OCI-LY1 (cell line): ENCODE measurements around the gene KCNK4.

Experiments
- H2AFZ ChIP-seq: fragments of 200-600 bp; sonication (generic), shearing (Covaris generic); 2 replicates; pipeline ENCODE4 v1.6.0; 2014; ENCODE audit warnings: antibody characterized with exemption, mild to moderate bottlenecking, low read length
- H3F3A ChIP-seq: fragments of 200-600 bp; sonication (generic), shearing (Covaris generic); 2 replicates; pipeline ENCODE4 v1.6.0; 2014; ENCODE audit warnings: mild to moderate bottlenecking, antibody characterized with exemption, low read length, moderate library complexity; ENCODE audit not compliant: insufficient read depth
- H3K27ac ChIP-seq: fragments of 200-600 bp; sonication (generic); 2 replicates; pipeline ENCODE4 v1.5.1; 2014; ENCODE audit warnings: low read length, mixed run types, mild to moderate bottlenecking, low read depth; ENCODE audit not compliant: poor library complexity, severe bottlenecking
- H3K27me3 ChIP-seq: fragments of 200-600 bp; sonication (generic); 2 replicates; pipeline ENCODE4 v1.6.0; 2014; ENCODE audit warnings: antibody characterized with exemption, mild to moderate bottlenecking, low read length, moderate library complexity; ENCODE audit not compliant: insufficient read depth
- H3K36me3 ChIP-seq: fragments of 200-600 bp; sonication (generic); 2 replicates; pipeline ENCODE4 v1.6.1; 2014; ENCODE audit warnings: mild to moderate bottlenecking, antibody characterized with exemption, low read length, moderate library complexity, mixed read lengths; ENCODE audit not compliant: insufficient read depth
- H3K4me1 ChIP-seq: fragments of 200-600 bp; sonication (generic); 2 replicates; pipeline ENCODE4 v1.5.1; 2014; ENCODE audit warnings: mild to moderate bottlenecking, low read length, moderate library complexity; ENCODE audit not compliant: insufficient read depth, severe bottlenecking
- H3K4me2 ChIP-seq: fragments of 200-600 bp; sonication (generic), shearing (Covaris generic); 2 replicates; pipeline ENCODE4 v1.6.1; 2014; ENCODE audit warnings: low read length
- H3K4me3 ChIP-seq: fragments of 200-600 bp; sonication (generic); 2 replicates; pipeline ENCODE4 v1.5.1; 2014; ENCODE audit warnings: low read length, low read depth, mild to moderate bottlenecking, mixed read lengths; ENCODE audit not compliant: poor library complexity, severe bottlenecking
- H3K79me2 ChIP-seq: fragments of 200-600 bp; shearing (Covaris generic); 2 replicates; pipeline ENCODE4 v1.6.1; 2016; ENCODE audit warnings: mixed run types, low read length, mixed read lengths; ENCODE audit not compliant: insufficient read depth
- H3K9ac ChIP-seq: fragments of 200-600 bp; sonication (generic), shearing (Covaris generic); 2 replicates; pipeline ENCODE4 v1.6.1; 2014; ENCODE audit warnings: mild to moderate bottlenecking, low read length, mixed read lengths
- H3K9me2 ChIP-seq: fragments of 200-600 bp; sonication (generic), shearing (Covaris generic); 2 replicates; pipeline ENCODE4 v1.6.1; 2014; ENCODE audit warnings: low read depth, mild to moderate bottlenecking, low read length, mixed read lengths
- H3K9me3 ChIP-seq: fragments of 200-600 bp; shearing (Covaris generic); 2 replicates; pipeline ENCODE4 v1.6.1; 2014; ENCODE audit warnings: low read length, mixed read lengths
- H4K20me1 ChIP-seq: fragments of 200-600 bp; sonication (generic), shearing (Covaris generic); 2 replicates; pipeline ENCODE4 v1.6.0; 2016; ENCODE audit warnings: mild to moderate bottlenecking, low read length; ENCODE audit not compliant: insufficient read depth
- EZH2 ChIP-seq: fragments of 200-600 bp; sonication (generic), shearing (Covaris generic); IDR thresholded peaks from 2 replicates; pipeline ENCODE4 v1.8.0; 2017; ENCODE audit warnings: borderline replicate concordance, mixed run types, mild to moderate bottlenecking, antibody characterized with exemption, low read length, moderate library complexity, mixed read lengths
- TF ChIP-seq, protein P1 (sequence below): fragments of 200-600 bp; sonication (generic), shearing (Covaris generic); IDR thresholded peaks from 2 replicates; pipeline ENCODE4 v1.5.1; 2017; ENCODE audit warnings: mild to moderate bottlenecking, antibody characterized with exemption, low read length, moderate library complexity, mixed read lengths

Gene KCNK4

GRCh38 chr11:64251753-64252002, 39.4 kb upstream of the KCNK4 start:
- Histone ChIP-seq H3F3A (0 out of 2 replicates have a peak, but pooled peaks cover 3% of the 10 kb centered on the region), H2AFZ (no peak overlapping the region), H3K27ac (no peak overlapping the region), H3K4me2 (peak overlapping the region; percentile 91), H3K79me2 (no peaks in the 10 kb centered on the region), H3K9me3 (no peaks in the 10 kb centered on the region), H3K4me3 (peak overlapping the region; percentile 71), H4K20me1 (no peaks in the 10 kb centered on the region), H3K4me1 (peaks cover 38% of the 10 kb centered on the region), H3K36me3 (0 out of 2 replicates have a peak, but pooled peaks cover 7% of the 10 kb centered on the region), H3K9ac (peak overlapping the region; percentile 79), H3K9me2 (no peaks in the 10 kb centered on the region), H3K27me3 (no peaks in the 10 kb centered on the region)
- no peak for TF ChIP-seq EZH2
- TF ChIP-seq, protein P1, sequence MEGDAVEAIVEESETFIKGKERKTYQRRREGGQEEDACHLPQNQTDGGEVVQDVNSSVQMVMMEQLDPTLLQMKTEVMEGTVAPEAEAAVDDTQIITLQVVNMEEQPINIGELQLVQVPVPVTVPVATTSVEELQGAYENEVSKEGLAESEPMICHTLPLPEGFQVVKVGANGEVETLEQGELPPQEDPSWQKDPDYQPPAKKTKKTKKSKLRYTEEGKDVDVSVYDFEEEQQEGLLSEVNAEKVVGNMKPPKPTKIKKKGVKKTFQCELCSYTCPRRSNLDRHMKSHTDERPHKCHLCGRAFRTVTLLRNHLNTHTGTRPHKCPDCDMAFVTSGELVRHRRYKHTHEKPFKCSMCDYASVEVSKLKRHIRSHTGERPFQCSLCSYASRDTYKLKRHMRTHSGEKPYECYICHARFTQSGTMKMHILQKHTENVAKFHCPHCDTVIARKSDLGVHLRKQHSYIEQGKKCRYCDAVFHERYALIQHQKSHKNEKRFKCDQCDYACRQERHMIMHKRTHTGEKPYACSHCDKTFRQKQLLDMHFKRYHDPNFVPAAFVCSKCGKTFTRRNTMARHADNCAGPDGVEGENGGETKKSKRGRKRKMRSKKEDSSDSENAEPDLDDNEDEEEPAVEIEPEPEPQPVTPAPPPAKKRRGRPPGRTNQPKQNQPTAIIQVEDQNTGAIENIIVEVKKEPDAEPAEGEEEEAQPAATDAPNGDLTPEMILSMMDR = no peak

GRCh38 chr11:64252003-64252872, 38.9 kb upstream of the KCNK4 start:
- H3K4me3 ChIP-seq = peak overlapping the region; percentile 71
- peak overlapping the region; percentile 79 for H3K9ac ChIP-seq
- H2AFZ ChIP-seq = no peak overlapping the region
- TF ChIP-seq EZH2 = no peak
- TF ChIP-seq, protein P1 = peak; percentile 50
- no peaks in the 10 kb centered on the region for H3K9me3 ChIP-seq
- H3K4me1 ChIP-seq = peaks cover 33% of the 10 kb centered on the region
- H4K20me1 ChIP-seq = no peaks in the 10 kb centered on the region
- 0 out of 2 replicates have a peak, but pooled peaks cover 3% of the 10 kb centered on the region for H3F3A ChIP-seq
- H3K4me2 ChIP-seq = peak overlapping the region; percentile 91
- H3K36me3 ChIP-seq = 0 out of 2 replicates have a peak, but pooled peaks cover 7% of the 10 kb centered on the region
- no peaks in the 10 kb centered on the region for H3K79me2 ChIP-seq
- no peaks in the 10 kb centered on the region for H3K27me3 ChIP-seq
- H3K27ac ChIP-seq = no peak overlapping the region
- no peaks in the 10 kb centered on the region for H3K9me2 ChIP-seq

- Histone ChIP-seq H3K27ac (no peak overlapping the region), H3K4me3 (no peak overlapping the region), H3K9me3 (no peaks in the 10 kb centered on the region), H3K9ac (no peak overlapping the region), H2AFZ (no peak overlapping the region), H3K9me2 (no peaks in the 10 kb centered on the region), H3K27me3 (no peaks in the 10 kb centered on the region), H4K20me1 (no peaks in the 10 kb centered on the region), H3K4me1 (peaks cover 25% of the 10 kb centered on the region), H3F3A (no peaks in the 10 kb centered on the region), H3K79me2 (no peaks in the 10 kb centered on the region), H3K4me2 (peak overlapping the region; percentile 91; the same call in 1 of the 2 replicates), H3K36me3 (peaks cover 7% of the 10 kb centered on the region; the same call in 1 of the 2 replicates)
- TF ChIP-seq, protein P1 = no peak
- TF ChIP-seq EZH2 = no peak
Measured at GRCh38 chr11:64253043-64253442, 38.1 kb upstream of the KCNK4 start.
